ENCODE results near the gene RAD51B.

Gene RAD51B

DNA sequence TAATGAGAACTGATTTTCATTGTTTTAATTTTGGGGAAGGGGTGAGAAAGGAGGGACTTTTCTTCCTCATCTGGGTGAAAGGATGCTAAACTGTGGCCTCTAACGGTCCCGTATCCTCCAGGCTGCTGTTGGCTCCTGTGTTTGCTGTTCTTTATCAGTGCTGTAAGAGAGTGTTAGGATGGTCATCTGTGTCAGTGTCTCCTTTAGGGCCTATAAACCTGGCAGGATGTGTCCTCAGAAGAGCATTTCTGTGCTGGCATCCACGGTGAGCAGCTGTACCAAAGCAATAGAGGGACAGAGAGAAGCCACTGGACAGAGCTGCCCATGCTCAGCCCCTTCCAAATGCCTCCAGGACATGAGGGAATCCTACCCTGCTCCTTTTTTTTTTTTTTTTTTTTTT, 720.2 kb downstream of the RAD51B start:
- no peak for DNase-seq (ENCODE audit: low read depth in 1 of 2, low spot score in 1 of 2)
- no peak for TF ChIP-seq JUND (IDR thresholded peaks at IDR 0.05; ENCODE audit: low read depth)
- in situ Hi-C loops (cut with HindIII; ENCODE audit: low pct_unique_long_range_greater_than_20kb, low sequenced_read_pairs), result no loop called here

DNA sequence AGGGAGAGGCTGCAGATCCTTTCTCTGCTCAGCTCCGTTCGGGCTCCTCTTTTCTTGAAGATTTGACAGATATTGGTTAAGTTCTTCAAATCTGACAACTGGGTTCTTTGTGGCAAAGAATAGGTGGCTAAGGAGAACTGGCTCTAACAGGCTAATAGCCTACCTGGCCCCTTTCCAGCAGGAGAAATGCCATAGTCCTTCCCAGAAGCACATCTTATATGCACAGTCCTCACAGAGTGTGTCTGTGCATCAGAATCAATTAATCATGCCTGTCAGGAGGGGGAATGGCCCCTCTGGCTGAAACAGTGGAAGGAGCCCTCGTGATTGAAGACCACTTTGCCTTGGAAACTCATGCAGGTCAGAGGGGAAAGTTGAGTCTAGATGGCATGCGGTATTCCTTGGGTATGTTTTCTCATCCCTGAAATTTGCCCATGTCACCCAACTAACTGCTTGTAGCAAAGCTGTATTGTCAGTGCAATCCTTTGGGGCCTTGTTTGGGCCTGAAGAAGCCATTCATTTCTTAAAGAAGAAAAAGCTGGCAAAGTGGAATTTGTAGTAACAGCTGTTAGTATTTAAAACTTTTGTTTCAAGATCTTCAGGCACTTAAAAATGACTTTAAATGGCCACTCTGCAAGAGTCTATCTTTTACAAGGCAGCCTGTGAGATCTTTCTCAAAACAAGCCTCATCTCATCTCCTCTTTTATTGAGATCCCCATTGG, 721.8 kb downstream of the RAD51B start:
- no peak for DNase-seq (ENCODE audit: low read depth in 1 of 2, low spot score in 1 of 2)
- no peak for TF ChIP-seq JUND (IDR thresholded peaks at IDR 0.05; ENCODE audit: low read depth)
- in situ Hi-C loops (cut with HindIII; ENCODE audit: low pct_unique_long_range_greater_than_20kb, low sequenced_read_pairs), result no loop called here

GRCh38 chr14:68542346-68542745, 722.8 kb downstream of the RAD51B start:
- no peak for TF ChIP-seq JUND (IDR thresholded peaks at IDR 0.05; ENCODE audit: low read depth)
- no peak for DNase-seq (ENCODE audit: low read depth in 1 of 2, low spot score in 1 of 2)
- in situ Hi-C loops (cut with HindIII; ENCODE audit: low pct_unique_long_range_greater_than_20kb, low sequenced_read_pairs), result no loop called here

DNA sequence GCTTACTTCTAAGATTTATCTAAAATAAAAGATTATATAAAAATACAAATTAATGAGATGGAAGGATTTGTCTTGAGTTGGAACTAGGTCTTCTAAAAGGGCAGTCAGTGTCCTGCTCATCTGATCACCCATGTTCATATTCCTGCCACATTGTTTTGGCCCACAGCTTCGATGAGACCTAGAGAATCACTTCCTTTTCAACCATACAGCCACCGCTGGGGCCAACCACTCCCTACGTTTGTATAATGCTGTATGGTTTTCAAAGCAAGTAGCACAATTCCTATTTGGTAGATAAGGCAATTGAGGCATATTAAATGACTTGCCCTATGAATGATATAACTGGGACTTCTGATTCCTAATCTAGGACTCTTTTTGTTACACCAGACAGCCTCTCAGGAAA, 723.9 kb downstream of the RAD51B start:
- no peak for DNase-seq (ENCODE audit: low read depth in 1 of 2, low spot score in 1 of 2)
- TF ChIP-seq JUND (IDR thresholded peaks at IDR 0.05; ENCODE audit: low read depth), result no peak
- in situ Hi-C loops (cut with HindIII; ENCODE audit: low pct_unique_long_range_greater_than_20kb, low sequenced_read_pairs), result no loop called here

- DNase-seq (ENCODE audit: low read depth in 1 of 2, low spot score in 1 of 2), result no peak
- in situ Hi-C loops (cut with HindIII; ENCODE audit: low pct_unique_long_range_greater_than_20kb, low sequenced_read_pairs), result no loop called here
- TF ChIP-seq JUND (IDR thresholded peaks at IDR 0.05; ENCODE audit: low read depth), result no peak
These were observed 724.7 kb downstream of the RAD51B start for GRCh38 chr14:68544081-68544892.

- no peak for DNase-seq (ENCODE audit: low read depth in 1 of 2, low spot score in 1 of 2)
- in situ Hi-C loops (cut with HindIII; ENCODE audit: low pct_unique_long_range_greater_than_20kb, low sequenced_read_pairs), result no loop called here
These were observed 727.3 kb downstream of the RAD51B start for GRCh38 chr14:68546839-68547238.

GRCh38 chr14:68547305-68548193, 728.0 kb downstream of the RAD51B start:
- in situ Hi-C loops (cut with HindIII; ENCODE audit: low pct_unique_long_range_greater_than_20kb, low sequenced_read_pairs), result no loop called here
- no peak for DNase-seq (ENCODE audit: low read depth in 1 of 2, low spot score in 1 of 2)
- no peak for TF ChIP-seq JUND (IDR thresholded peaks at IDR 0.05; ENCODE audit: low read depth)

More at GRCh38 chr14:68546839-68547238, 727.3 kb downstream of the RAD51B start:
- no peak for TF ChIP-seq JUND (IDR thresholded peaks at IDR 0.05; ENCODE audit: low read depth)

GRCh38 chr14:68548194-68549076, 728.9 kb downstream of the RAD51B start:
- DNase-seq (ENCODE audit: low read depth in 1 of 2, low spot score in 1 of 2), result no peak
- no peak for TF ChIP-seq JUND (IDR thresholded peaks at IDR 0.05; ENCODE audit: low read depth)
- in situ Hi-C loops (cut with HindIII; ENCODE audit: low pct_unique_long_range_greater_than_20kb, low sequenced_read_pairs), result no loop called here

- DNase-seq (ENCODE audit: low read depth in 1 of 2, low spot score in 1 of 2), result no peak
- no peak for TF ChIP-seq JUND (IDR thresholded peaks at IDR 0.05; ENCODE audit: low read depth)
- in situ Hi-C loops (cut with HindIII; ENCODE audit: low pct_unique_long_range_greater_than_20kb, low sequenced_read_pairs), result no loop called here
These were observed 730.7 kb downstream of the RAD51B start for GRCh38 chr14:68550338-68550715.

- DNase-seq (ENCODE audit: low read depth in 1 of 2, low spot score in 1 of 2), result no peak
- TF ChIP-seq JUND (IDR thresholded peaks at IDR 0.05; ENCODE audit: low read depth), result no peak
- in situ Hi-C loops (cut with HindIII; ENCODE audit: low pct_unique_long_range_greater_than_20kb, low sequenced_read_pairs), result no loop called here
These were observed 731.6 kb downstream of the RAD51B start for GRCh38 chr14:68551045-68551683.

- no peak for TF ChIP-seq JUND (IDR thresholded peaks at IDR 0.05; ENCODE audit: low read depth)
- in situ Hi-C loops (cut with HindIII; ENCODE audit: low pct_unique_long_range_greater_than_20kb, low sequenced_read_pairs), result no loop called here
These were observed 732.5 kb downstream of the RAD51B start for GRCh38 chr14:68552075-68552474.

More at GRCh38 chr14:68552075-68552474, 732.5 kb downstream of the RAD51B start:
- DNase-seq (ENCODE audit: low read depth in 1 of 2, low spot score in 1 of 2), result no peak

Data from T47D (cell line).